RWPE2 (cell line): ENCODE results near the gene LRBA.

Source experiments
- ATAC-seq: fragments of 200-7000 bp; cut with Tn5 transposase; 3 replicates; pipeline ENCODE4 v1.9.1; 2021; ENCODE audit warnings: low read depth
- DNase-seq: peaks from one replicate; pipeline ENCODE4 v3.0.0-alpha.2; 2020; ENCODE audit warnings: low spot score
- H3K27ac ChIP-seq: fragments of 450-650 bp; 2 replicates; pipeline ENCODE4 v1.5.1; 2017; ENCODE audit warnings: mild to moderate bottlenecking; ENCODE audit not compliant: poor library complexity, severe bottlenecking
- H3K27me3 ChIP-seq: fragments of 250-450 bp; sonication (Bioruptor Pico); 2 replicates; pipeline ENCODE4 v1.5.1; 2021; ENCODE audit warnings: mild to moderate bottlenecking, moderate library complexity; ENCODE audit not compliant: insufficient read depth, poor library complexity, severe bottlenecking
- H3K36me3 ChIP-seq: fragments of 250-450 bp; sonication (Bioruptor Pico); 2 replicates; pipeline ENCODE4 v1.5.1; 2020; ENCODE audit warnings: low read depth, mild to moderate bottlenecking, moderate library complexity
- H3K4me1 ChIP-seq: fragments of 250-450 bp; sonication (Bioruptor Pico); 2 replicates; pipeline ENCODE4 v1.5.1; 2021; ENCODE audit warnings: mild to moderate bottlenecking, moderate library complexity; ENCODE audit not compliant: insufficient read depth, poor library complexity, severe bottlenecking
- H3K4me3 ChIP-seq: fragments of 250-450 bp; sonication (Bioruptor Pico); 2 replicates; pipeline ENCODE4 v1.5.1; 2021; ENCODE audit warnings: mild to moderate bottlenecking, moderate library complexity; ENCODE audit not compliant: severe bottlenecking
- H3K9me3 ChIP-seq: fragments of 250-450 bp; sonication (Bioruptor Pico); 2 replicates; pipeline ENCODE4 v1.5.1; 2021; ENCODE audit warnings: mild to moderate bottlenecking, moderate library complexity; ENCODE audit not compliant: severe bottlenecking
- CTCF ChIP-seq: fragments of 450-650 bp; IDR thresholded peaks from one replicate; pipeline ENCODE4 v1.5.1; 2017; ENCODE audit warnings: mild to moderate bottlenecking, moderate library complexity; ENCODE audit not compliant: poor library complexity, severe bottlenecking

The LRBA gene

DNA sequence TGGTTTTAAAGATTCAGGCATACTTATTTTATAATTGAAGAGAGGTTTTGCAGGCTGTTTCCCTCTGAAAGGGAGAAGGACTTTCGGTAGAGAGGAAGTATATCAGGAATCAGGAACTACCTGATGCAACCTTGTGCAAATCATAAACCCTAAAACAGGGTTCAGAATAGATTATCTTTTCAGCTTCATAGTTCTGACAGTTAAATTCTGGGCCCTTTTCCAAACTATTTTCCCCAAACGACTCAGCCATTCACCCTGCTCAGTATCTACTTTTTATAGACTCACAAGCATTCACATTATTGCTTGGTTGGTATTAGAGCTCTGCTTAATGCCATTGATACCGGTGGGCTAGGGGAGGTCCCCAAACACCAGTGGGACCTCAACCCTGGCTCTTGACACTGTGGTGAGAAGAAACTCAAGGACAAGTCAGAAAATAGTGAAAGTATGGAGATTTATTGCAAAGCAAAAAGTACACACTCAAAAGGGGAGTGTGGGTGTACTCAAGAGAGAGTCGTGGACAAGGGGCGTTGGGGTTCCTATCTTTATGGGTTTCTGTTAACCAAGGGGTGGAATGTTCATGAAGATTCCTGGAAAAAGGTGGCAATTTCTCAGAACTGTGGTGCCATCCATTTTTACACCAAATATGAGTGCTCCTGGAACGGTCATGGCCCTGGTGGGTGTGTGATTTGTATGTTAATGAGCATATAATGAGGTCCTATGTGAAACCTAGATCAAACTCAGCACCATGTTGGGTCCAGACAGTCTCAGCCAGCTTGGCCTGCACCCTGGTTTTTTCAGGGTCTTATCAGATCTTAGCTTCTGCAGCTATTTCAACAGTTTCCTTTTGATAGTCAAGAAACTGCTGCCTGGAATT is 698.5 kb downstream of the LRBA start:
- no peak for TF ChIP-seq CTCF
- no peak for ATAC-seq
- no peak overlapping the region for H3K27ac ChIP-seq

GRCh38 chr4:150315691-150316090 is 699.4 kb downstream of the LRBA start:
- Histone ChIP-seq H3K27ac (no peak overlapping the region), H3K9me3 (no peaks in the 10 kb centered on the region), H3K27me3 (no peaks in the 10 kb centered on the region), H3K4me3 (no peak overlapping the region), H3K4me1 (no peaks in the 10 kb centered on the region), H3K36me3 (no peaks in the 10 kb centered on the region)
- ATAC-seq (no peak), DNase-seq (no peak)
- TF ChIP-seq CTCF = no peak

More for the DNA sequence above, 698.5 kb downstream of the LRBA start:
- Histone ChIP-seq H3K9me3 (no peaks in the 10 kb centered on the region), H3K36me3 (no peaks in the 10 kb centered on the region), H3K4me3 (no peak overlapping the region), H3K27me3 (no peaks in the 10 kb centered on the region), H3K4me1 (no peaks in the 10 kb centered on the region)
- DNase-seq = no peak

GRCh38 chr4:150315175-150315574 is 699.9 kb downstream of the LRBA start:
- ATAC-seq (no peak), DNase-seq (no peak)
- TF ChIP-seq CTCF = no peak
- Histone ChIP-seq H3K9me3 (no peaks in the 10 kb centered on the region), H3K36me3 (no peaks in the 10 kb centered on the region), H3K4me3 (no peak overlapping the region), H3K27ac (no peak overlapping the region), H3K4me1 (no peaks in the 10 kb centered on the region), H3K27me3 (no peaks in the 10 kb centered on the region)

GRCh38 chr4:150314031-150314430 is 701.1 kb downstream of the LRBA start:
- Histone ChIP-seq H3K4me1 (peaks cover 8% of the 10 kb centered on the region), H3K27ac (no peak overlapping the region), H3K4me3 (no peak overlapping the region), H3K9me3 (no peaks in the 10 kb centered on the region), H3K27me3 (no peaks in the 10 kb centered on the region), H3K36me3 (no peaks in the 10 kb centered on the region)
- TF ChIP-seq CTCF = no peak
- DNase-seq = no peak
- no peak for ATAC-seq

- TF ChIP-seq CTCF = no peak
- no peak for ATAC-seq
- Histone ChIP-seq H3K36me3 (0 out of 2 replicates have a peak, but pooled peaks cover 5% of the 10 kb centered on the region), H3K27me3 (no peaks in the 10 kb centered on the region), H3K9me3 (no peaks in the 10 kb centered on the region), H3K4me3 (no peak overlapping the region), H3K27ac (no peak overlapping the region), H3K4me1 (peaks cover 36% of the 10 kb centered on the region)
- no peak for DNase-seq
Observed at GRCh38 chr4:150310159-150310895, 704.8 kb downstream of the LRBA start.
